DND-41 (cell line): ENCODE data around the gene ZNF324.

Experiments
- ATAC-seq: fragments of 200-7000 bp; cut with Tn5 transposase; 3 replicates; pipeline ENCODE4 v1.9.1; 2021; ENCODE audit warnings: low read depth; ENCODE audit not compliant: insufficient read depth
- DNase-seq: peaks from one replicate; pipeline ENCODE4 v3.0.0-alpha.2; 2020
- H2AFZ ChIP-seq: 2 replicates; pipeline ENCODE4 v1.6.0; 2012; ENCODE audit warnings: low read depth, low read length
- H3K27ac ChIP-seq: 2 replicates; pipeline ENCODE4 v1.5.1; 2012; ENCODE audit warnings: low read length, inconsistent platforms
- H3K27me3 ChIP-seq: fragments of 200-600 bp; sonication (generic); 2 replicates; pipeline ENCODE4 v1.6.0; 2012; ENCODE audit warnings: low read length, mild to moderate bottlenecking, inconsistent platforms; ENCODE audit not compliant: insufficient read depth, poor library complexity
- H3K36me3 ChIP-seq: 2 replicates; pipeline ENCODE4 v1.5.1; 2012; ENCODE audit warnings: low read length, inconsistent platforms; ENCODE audit not compliant: insufficient read depth
- H3K4me1 ChIP-seq: 2 replicates; pipeline ENCODE4 v1.5.1; 2012; ENCODE audit warnings: mild to moderate bottlenecking, low read length; ENCODE audit not compliant: insufficient read depth
- H3K4me2 ChIP-seq: 2 replicates; pipeline ENCODE4 v1.6.0; 2012; ENCODE audit warnings: mild to moderate bottlenecking, moderate library complexity, low read length, inconsistent platforms; ENCODE audit not compliant: insufficient read depth
- H3K4me3 ChIP-seq, 2 experiments: fragments of 200-600 bp in 1 of 2; shearing (Covaris generic) in 1 of 2; 2 replicates each; pipeline ENCODE4 v1.5.1; 2012 to 2016; ENCODE audit warnings: inconsistent platforms in 2 of 2, low read length in 2 of 2, mild to moderate bottlenecking in 2 of 2, low read depth in 1 of 2, moderate library complexity in 1 of 2
- H3K79me2 ChIP-seq: 2 replicates; pipeline ENCODE4 v1.6.0; 2012; ENCODE audit warnings: low read length, inconsistent platforms; ENCODE audit not compliant: insufficient read depth
- H3K9ac ChIP-seq: 2 replicates; pipeline ENCODE4 v1.6.0; 2012; ENCODE audit warnings: low read depth, mild to moderate bottlenecking, inconsistent platforms, low read length, moderate library complexity
- H3K9me3 ChIP-seq: 2 replicates; pipeline ENCODE4 v1.5.1; 2012; ENCODE audit warnings: low read length, moderate library complexity, mild to moderate bottlenecking, inconsistent platforms; ENCODE audit not compliant: insufficient read depth, severe bottlenecking
- H4K20me1 ChIP-seq: 2 replicates; pipeline ENCODE4 v1.6.0; 2012; ENCODE audit warnings: low read length; ENCODE audit not compliant: insufficient read depth
- EZH2 ChIP-seq: IDR thresholded peaks from 3 replicates; pipeline ENCODE4 v1.6.1; 2012; ENCODE audit warnings: borderline replicate concordance, low read depth, mild to moderate bottlenecking, moderate library complexity, low read length, inconsistent platforms; ENCODE audit not compliant: severe bottlenecking
- TF ChIP-seq, protein P1 (sequence below): IDR thresholded peaks from 2 replicates; pipeline ENCODE4 v1.5.1; 2012; ENCODE audit warnings: borderline replicate concordance, low read length, moderate library complexity, mild to moderate bottlenecking; ENCODE audit not compliant: poor library complexity, severe bottlenecking; ENCODE audit errors: extremely low read depth

Gene ZNF324

DNA sequence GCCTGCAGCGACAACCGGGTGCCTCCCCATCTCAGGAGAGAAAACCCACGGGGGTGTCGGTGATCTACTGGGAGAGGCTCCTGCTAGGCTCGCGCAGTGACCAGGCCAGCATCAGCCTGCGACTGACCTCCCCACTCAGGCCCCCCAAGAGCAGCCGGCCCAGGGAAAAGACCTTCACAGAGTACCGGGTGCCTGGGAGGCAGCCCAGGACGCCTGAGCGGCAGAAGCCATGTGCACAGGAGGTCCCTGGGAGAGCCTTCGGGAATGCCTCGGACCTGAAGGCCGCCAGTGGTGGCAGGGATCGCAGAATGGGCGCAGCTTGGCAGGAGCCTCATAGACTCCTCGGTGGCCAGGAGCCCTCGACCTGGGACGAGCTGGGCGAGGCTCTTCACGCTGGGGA lies 11.6 kb upstream of the ZNF324 start:
- H3K9me3 ChIP-seq: no peaks in the 10 kb centered on the region
- H4K20me1 ChIP-seq: no peaks in the 10 kb centered on the region
- TF ChIP-seq, protein P1, sequence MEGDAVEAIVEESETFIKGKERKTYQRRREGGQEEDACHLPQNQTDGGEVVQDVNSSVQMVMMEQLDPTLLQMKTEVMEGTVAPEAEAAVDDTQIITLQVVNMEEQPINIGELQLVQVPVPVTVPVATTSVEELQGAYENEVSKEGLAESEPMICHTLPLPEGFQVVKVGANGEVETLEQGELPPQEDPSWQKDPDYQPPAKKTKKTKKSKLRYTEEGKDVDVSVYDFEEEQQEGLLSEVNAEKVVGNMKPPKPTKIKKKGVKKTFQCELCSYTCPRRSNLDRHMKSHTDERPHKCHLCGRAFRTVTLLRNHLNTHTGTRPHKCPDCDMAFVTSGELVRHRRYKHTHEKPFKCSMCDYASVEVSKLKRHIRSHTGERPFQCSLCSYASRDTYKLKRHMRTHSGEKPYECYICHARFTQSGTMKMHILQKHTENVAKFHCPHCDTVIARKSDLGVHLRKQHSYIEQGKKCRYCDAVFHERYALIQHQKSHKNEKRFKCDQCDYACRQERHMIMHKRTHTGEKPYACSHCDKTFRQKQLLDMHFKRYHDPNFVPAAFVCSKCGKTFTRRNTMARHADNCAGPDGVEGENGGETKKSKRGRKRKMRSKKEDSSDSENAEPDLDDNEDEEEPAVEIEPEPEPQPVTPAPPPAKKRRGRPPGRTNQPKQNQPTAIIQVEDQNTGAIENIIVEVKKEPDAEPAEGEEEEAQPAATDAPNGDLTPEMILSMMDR: no peak
- no peak for TF ChIP-seq EZH2
- no peak for DNase-seq
- no peak overlapping the region for H3K4me3 ChIP-seq
- H3K4me2 ChIP-seq: no peak overlapping the region
- no peak for ATAC-seq
- H3K27ac ChIP-seq: no peak overlapping the region
- peaks cover 4% of the 10 kb centered on the region for H3K27me3 ChIP-seq
- H3K4me1 ChIP-seq: peaks cover 18% of the 10 kb centered on the region
- no peak overlapping the region for H3K9ac ChIP-seq
- no peak overlapping the region for H2AFZ ChIP-seq
- H3K36me3 ChIP-seq: peaks cover 30% of the 10 kb centered on the region
- 0 out of 2 replicates have a peak, but pooled peaks cover 3% of the 10 kb centered on the region for H3K79me2 ChIP-seq

DNA sequence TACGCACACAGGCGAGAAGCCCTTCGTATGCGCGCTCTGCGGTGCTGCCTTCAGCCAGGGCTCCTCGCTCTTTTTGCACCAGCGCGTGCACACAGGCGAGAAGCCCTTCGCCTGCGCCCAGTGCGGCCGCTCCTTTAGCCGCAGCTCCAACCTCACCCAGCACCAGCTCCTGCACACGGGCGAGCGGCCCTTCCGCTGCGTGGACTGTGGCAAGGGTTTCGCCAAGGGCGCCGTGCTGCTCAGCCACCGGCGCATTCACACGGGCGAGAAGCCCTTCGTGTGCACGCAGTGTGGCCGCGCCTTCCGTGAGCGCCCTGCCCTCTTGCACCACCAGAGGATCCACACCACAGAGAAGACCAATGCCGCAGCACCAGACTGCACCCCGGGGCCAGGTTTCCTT lies 10.8 kb upstream of the ZNF324 start:
- Histone ChIP-seq H3K79me2 (0 out of 2 replicates have a peak, but pooled peaks cover 3% of the 10 kb centered on the region), H4K20me1 (no peaks in the 10 kb centered on the region), H3K4me1 (peaks cover 12% of the 10 kb centered on the region), H3K27ac (no peak overlapping the region), H3K4me2 (no peak overlapping the region), H3K4me3 (no peak overlapping the region), H3K36me3 (peaks cover 30% of the 10 kb centered on the region), H3K9me3 (no peaks in the 10 kb centered on the region), H2AFZ (no peak overlapping the region), H3K9ac (no peak overlapping the region), H3K27me3 (no peaks in the 10 kb centered on the region)
- DNase-seq (no peak), ATAC-seq (no peak)
- TF ChIP-seq EZH2: no peak
- TF ChIP-seq, protein P1: no peak

DNA sequence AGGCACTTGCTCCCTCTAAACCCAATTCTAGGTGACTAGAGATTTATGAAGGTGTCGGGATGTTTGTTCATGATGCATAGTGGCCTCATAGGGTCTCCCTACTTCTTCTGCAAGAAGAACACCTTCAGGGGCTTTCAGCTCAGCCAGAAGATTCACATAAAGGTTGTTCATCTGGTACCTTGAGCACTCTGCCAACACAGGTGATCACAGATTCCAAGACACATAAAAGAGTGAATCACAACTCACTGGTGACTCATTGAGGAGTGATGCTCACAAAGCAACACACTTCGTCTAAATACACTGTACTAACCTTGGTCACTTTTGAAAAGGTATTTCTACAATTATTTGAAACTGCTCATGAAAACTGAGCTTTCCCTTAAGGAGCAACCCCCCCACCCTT lies 6.8 kb upstream of the ZNF324 start:
- Histone ChIP-seq H2AFZ (no peak overlapping the region), H3K4me2 (no peak overlapping the region), H3K36me3 (peaks cover 17% of the 10 kb centered on the region), H3K27ac (no peak overlapping the region), H3K79me2 (no peaks in the 10 kb centered on the region), H3K9ac (no peak overlapping the region), H3K4me1 (no peaks in the 10 kb centered on the region), H3K27me3 (no peaks in the 10 kb centered on the region), H3K9me3 (no peaks in the 10 kb centered on the region), H3K4me3 (no peak overlapping the region), H4K20me1 (no peaks in the 10 kb centered on the region)
- DNase-seq: no peak
- no peak for TF ChIP-seq EZH2
- TF ChIP-seq, protein P1: no peak
- ATAC-seq: no peak
